VCaP (cell line): ENCODE results near the gene UBE4B.

Experiments
- H3K27ac ChIP-seq: fragments of 450-650 bp; 2 replicates; pipeline ENCODE4 v1.5.1; 2017
- CTCF ChIP-seq: fragments of 450-650 bp; conservative IDR thresholded peaks from 2 replicates; pipeline ENCODE4 v1.5.1; 2017; ENCODE audit warnings: mild to moderate bottlenecking, moderate library complexity

UBE4B gene

GRCh38 chr1:10149231-10149630 is 116.5 kb downstream of the UBE4B start:
- no peak for TF ChIP-seq CTCF
- H3K27ac ChIP-seq, result no peak overlapping the region

- TF ChIP-seq CTCF, result peak; percentile 69
- H3K27ac ChIP-seq, result no peak overlapping the region
These were observed 120.0 kb downstream of the UBE4B start for GRCh38 chr1:10152709-10153284.

- TF ChIP-seq CTCF, result no peak
- no peak overlapping the region for H3K27ac ChIP-seq
These were observed 122.4 kb downstream of the UBE4B start for GRCh38 chr1:10155087-10155712.

GRCh38 chr1:10160173-10160572 is 127.4 kb downstream of the UBE4B start:
- no peak for TF ChIP-seq CTCF
- H3K27ac ChIP-seq, result no peak overlapping the region

- no peak overlapping the region for H3K27ac ChIP-seq
- no peak for TF ChIP-seq CTCF
These were observed 128.2 kb downstream of the UBE4B start for GRCh38 chr1:10160907-10161490.

GRCh38 chr1:10161541-10162290 is 129.0 kb downstream of the UBE4B start:
- TF ChIP-seq CTCF, result no peak
- H3K27ac ChIP-seq, result no peak overlapping the region

GRCh38 chr1:10168912-10169514 is 136.3 kb downstream of the UBE4B start:
- no peak for TF ChIP-seq CTCF
- no peak overlapping the region for H3K27ac ChIP-seq
